IPS DF 19.7 (cell line): ENCODE measurements around the gene FGF9.

Experiments
- DNase-seq: peaks from one replicate; pipeline ENCODE4 v3.0.0-alpha.2; 2013; ENCODE audit warnings: low read depth, low spot score

The FGF9 gene

DNA sequence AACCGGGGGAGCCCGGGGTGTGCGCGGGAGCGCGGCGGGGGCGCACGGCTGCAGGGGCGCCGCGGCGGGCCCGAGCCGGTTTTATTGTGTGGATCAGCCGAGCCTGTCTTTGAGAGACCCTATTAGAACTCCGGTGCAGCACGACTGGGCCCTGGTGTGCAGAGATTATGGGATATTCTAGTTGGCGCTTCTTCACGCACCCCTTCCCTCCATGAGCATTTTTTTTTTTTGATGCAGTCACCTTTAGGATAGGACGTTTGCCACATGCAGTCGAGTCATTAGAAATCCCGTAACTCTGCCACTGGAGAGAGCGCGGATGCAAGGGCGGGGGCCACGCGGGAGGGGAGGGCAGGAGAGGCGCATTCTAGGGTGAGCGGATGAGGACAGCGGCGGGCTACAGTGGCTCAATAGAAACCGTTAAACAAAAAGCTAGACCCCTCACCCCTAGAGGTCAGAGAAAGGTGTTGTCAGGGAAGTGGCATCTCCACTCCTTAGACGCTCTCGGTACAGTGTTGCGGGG lies 3.7 kb downstream of the FGF9 start:
- DNase-seq: no peak

- DNase-seq: no peak
These were observed 4.5 kb downstream of the FGF9 start for GRCh38 chr13:21675095-21675991.

DNA sequence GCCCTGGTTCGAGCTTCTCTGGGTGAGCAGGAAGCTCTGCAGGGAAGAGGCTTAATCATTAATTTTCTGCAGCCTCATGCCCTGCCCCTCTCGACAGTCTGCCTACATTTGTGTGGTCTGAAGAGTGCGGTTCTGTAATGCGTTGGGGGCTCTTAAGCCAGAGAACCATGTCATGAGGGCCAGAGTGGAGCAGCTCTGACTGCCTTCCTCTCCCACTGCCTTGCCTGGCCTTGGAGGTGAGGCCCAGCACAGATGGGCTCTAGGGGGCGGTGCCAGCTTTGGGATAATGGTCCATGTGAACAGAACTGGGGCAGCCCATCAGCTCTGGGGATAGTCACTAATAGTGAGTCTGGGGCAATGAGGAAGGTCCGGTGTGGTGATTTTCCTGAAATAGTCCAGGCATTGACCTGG lies 5.7 kb downstream of the FGF9 start:
- no peak for DNase-seq

DNA sequence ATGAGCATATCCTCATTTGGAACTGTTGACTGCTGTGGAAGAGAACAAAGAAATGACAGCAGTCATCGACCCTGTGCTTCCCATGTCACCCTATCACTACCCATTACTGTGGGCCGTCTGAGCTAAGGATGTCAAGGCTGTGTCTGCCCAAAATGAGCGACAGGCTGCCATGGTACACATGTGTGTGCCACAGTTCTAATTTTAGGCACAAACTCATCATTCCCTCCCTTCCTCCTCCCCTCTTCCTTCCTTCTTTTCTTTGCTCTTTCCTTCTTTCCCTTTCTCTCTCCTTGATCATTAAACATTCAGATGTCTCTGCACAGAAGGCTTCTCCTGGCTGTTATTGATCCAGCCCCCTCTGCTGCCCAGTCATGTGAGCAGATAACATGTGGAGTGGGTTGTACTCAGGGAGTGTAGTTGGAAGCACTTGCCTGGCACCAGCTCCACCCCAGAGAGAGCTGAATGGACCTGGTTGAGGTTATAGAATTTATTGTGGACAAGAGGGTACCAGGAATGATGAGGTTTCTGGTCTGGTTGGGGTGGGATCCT lies 6.3 kb downstream of the FGF9 start:
- no peak for DNase-seq

GRCh38 chr13:21683034-21683733 lies 12.3 kb downstream of the FGF9 start:
- no peak for DNase-seq

DNA sequence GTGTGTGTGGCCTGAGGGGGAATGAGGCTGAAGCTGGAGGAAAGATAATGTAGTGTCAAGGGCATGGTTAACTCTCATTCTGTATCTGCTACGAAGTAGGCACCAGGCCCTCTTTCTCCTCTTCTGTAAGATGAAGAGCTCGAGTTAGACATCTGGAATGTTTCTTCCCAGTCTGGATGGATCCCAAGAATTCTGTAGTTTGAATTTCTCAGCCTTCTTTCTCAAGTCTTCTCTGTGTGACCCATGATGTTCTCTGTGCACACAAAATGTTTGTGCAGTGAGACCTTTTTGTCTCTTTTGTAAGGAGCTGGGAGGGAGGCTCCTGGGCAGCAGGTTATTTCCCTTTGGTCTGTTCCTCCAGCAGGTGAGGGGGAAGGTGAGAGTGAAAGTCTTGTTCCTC lies 13.7 kb downstream of the FGF9 start:
- DNase-seq: no peak

- DNase-seq: no peak
These were observed 14.7 kb downstream of the FGF9 start for GRCh38 chr13:21685485-21686064.

DNA sequence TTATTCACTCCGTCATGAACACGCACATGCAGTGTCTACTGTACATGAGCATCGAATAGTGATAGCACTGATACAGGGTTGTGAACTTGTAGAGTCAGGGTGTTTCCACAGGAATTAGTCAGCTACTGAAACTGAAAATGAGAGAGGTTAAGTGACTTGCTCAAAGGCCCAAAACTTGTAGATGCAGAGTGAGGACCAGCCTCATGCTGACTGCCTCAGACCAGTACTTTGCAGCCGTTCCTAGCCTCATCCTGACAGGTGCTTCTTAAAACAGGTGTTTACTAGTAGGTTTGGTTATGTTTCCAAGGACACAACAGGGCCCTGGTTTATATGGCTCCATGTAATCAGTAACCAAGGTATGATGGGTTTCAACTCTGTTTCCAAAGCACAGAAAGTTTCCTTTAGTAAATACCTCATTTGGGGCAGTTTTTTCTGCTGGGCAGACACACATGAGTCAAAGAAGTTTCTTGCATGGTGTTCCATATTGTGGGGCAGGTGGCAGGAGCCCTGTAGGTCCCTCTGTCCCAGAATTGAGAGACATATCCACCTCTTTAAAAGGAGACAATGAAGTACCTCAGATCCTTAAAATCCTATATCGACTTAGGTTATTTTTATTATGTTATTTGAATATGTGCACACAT lies 16.0 kb downstream of the FGF9 start:
- no peak for DNase-seq

- DNase-seq: no peak
These were observed 17.2 kb downstream of the FGF9 start for GRCh38 chr13:21688056-21688455.

GRCh38 chr13:21689097-21689496 lies 18.2 kb downstream of the FGF9 start:
- no peak for DNase-seq

DNA sequence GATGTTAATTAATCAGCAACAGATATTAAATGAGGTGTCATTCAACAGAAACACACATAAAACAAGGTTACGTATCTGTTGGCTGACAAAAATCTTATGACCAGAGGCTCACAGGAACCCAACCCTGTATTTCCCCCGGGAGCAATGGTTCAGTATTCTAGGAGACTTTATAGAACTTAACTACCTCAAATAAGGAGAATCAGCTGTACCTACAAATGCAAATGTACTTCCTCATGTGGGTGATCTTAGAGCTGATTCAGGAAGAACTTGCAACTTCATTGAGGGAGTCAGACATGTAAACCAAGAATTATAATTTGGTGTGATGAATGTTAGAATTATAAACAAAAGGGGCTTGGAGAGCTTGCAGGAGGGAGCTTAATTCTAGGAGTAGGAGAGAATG lies 20.1 kb downstream of the FGF9 start:
- no peak for DNase-seq

GRCh38 chr13:21691500-21691899 lies 20.6 kb downstream of the FGF9 start:
- no peak for DNase-seq

DNA sequence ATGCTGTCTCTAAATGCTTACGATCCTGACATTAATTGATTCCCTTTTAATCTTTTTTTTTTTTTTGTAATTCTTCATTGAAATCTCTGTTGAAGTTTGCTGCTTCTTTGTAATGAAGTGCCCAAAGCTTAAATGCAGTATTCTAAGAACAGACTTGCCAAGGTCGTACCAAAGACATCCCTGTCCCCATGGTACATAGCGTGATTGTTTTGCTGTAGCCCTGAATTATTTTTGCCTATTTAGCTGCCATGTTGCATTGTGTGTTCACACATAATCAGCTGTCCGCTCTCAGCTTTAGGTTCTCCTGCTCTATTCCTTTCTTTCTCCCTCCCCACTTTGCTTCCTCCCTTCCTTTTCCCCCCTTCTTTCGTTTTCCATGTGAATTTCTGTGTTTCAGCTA lies 21.1 kb downstream of the FGF9 start:
- no peak for DNase-seq

GRCh38 chr13:21694831-21695230 lies 24.0 kb downstream of the FGF9 start:
- DNase-seq: no peak

GRCh38 chr13:21695546-21695945 lies 24.7 kb downstream of the FGF9 start:
- DNase-seq: no peak

DNA sequence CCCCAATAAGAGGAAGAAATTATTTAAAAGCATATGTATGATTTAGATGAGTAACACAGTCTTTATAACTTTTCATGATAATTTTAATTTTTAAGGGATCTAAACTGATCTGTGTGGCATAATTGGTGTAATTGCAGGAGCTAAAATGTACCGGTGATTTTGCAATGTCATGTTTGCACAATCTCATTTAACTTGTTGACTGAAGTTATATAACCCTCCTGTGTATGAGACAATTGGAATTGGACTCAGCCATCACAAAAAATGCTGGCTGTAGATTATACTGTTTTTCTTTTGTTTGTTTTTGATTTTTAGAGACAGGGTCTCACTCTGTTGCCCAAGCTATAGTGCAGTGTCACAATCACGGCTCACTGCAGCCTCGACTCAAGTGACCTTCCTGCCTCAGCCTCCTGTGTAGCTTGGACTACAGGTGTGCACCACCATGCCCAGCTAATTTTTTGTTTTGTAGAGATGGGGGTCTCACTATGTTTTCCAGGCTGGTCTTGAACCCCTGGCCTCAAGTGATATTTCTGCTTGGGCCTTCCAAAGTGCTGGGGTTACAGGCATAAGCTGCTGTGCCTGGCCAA lies 26.1 kb downstream of the FGF9 start:
- DNase-seq: no peak

DNA sequence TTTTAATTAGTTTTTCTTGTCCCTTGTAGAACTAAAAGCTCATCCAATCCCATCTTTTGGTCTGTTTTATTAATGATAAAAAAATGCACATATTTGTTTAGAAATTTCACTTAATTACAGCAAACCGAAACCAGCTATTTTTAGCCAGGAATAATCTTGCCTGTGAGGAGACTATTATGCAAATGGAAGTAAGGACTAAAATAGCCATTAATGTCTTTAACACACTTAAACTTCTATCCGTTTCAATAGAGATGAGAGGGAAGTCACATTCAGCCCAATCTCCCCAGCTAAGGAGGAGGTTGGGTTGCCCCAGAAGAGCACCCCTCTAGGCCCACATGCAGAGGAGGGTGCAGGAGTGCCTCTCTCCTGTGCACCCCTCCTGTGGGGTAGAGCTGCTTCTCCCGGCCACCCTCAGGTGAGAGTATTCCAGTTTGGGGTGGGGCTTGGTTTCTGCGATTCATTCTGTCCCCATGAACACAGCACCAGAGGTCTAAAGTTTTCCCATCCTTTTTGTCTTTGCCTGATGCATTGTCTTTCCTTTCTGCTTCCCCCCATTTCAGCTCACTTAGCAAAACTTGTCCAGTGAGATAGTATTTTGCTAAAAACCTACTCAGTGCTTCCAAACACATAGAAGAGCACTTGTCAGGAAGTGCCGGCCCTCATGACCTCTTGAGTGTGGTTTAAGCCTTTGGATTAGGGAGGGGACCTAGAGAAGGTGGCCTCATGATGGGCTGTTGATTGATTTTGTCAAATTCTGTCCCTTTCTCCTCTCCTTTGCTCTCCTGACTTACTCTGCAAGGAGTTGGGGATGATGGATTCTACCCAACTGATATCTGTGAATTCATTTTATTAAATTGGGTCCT lies 28.2 kb downstream of the FGF9 start:
- no peak for DNase-seq

DNA sequence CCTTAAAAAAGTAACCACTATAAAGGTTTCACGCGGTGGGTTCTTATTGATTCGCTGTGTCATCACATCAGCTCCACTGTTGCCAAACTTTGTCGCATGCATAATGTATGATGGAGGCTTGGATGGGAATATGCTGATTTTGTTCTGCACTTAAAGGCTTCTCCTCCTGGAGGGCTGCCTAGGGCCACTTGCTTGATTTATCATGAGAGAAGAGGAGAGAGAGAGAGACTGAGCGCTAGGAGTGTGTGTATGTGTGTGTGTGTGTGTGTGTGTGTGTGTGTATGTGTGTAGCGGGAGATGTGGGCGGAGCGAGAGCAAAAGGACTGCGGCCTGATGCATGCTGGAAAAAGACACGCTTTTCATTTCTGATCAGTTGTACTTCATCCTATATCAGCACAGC lies 30.6 kb downstream of the FGF9 start:
- no peak for DNase-seq

DNA sequence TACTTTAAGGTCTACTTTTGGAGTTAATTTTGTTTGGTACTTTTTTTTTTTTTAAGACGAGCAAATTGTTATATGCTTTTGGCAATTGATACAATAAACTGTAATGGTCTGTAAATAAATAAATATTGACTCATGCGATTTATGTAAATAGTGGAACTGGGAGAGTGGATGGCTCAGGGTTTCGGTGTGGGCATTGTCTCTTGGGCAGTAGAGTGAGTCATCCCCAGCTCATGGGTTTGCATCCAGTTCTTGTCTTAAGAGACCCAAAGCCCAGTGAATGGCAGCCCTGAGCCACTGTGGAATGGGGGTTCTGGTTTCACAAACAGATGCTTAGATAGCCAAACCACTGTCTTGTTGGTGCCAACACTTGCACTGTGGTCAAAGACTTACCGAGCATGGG lies 33.0 kb downstream of the FGF9 start:
- no peak for DNase-seq

- no peak for DNase-seq
These were observed 36.7 kb downstream of the FGF9 start for GRCh38 chr13:21707586-21707985.
